Fibroblast of pulmonary artery (primary cell): ENCODE data around the gene NSL1.
"Not testable (repeated sequence)": the region's sequence is repeated elsewhere in the genome, so short reads cannot be mapped to it uniquely, and the experiment has no call there.

Experiments
- DNase-seq: peaks from one replicate; pipeline ENCODE4 v3.0.0-alpha.2; 2010; ENCODE audit warnings: low read depth
- H3K4me3 ChIP-seq: replicated peaks from 2 replicates; pipeline ENCODE4 v1.5.1; 2011; ENCODE audit warnings: low read depth, mild to moderate bottlenecking, control low read depth, low read length, moderate library complexity
- TF ChIP-seq, protein P1 (sequence below): IDR thresholded peaks from 2 replicates; pipeline ENCODE4 v1.5.1; 2011; ENCODE audit warnings: mild to moderate bottlenecking, control low read depth, low read length, inconsistent platforms; ENCODE audit errors: missing control alignments

The NSL1 gene

GRCh38 chr1:212774584-212774983 is 17.0 kb downstream of the NSL1 start:
- no peak overlapping the region for H3K4me3 ChIP-seq
- TF ChIP-seq, protein P1, sequence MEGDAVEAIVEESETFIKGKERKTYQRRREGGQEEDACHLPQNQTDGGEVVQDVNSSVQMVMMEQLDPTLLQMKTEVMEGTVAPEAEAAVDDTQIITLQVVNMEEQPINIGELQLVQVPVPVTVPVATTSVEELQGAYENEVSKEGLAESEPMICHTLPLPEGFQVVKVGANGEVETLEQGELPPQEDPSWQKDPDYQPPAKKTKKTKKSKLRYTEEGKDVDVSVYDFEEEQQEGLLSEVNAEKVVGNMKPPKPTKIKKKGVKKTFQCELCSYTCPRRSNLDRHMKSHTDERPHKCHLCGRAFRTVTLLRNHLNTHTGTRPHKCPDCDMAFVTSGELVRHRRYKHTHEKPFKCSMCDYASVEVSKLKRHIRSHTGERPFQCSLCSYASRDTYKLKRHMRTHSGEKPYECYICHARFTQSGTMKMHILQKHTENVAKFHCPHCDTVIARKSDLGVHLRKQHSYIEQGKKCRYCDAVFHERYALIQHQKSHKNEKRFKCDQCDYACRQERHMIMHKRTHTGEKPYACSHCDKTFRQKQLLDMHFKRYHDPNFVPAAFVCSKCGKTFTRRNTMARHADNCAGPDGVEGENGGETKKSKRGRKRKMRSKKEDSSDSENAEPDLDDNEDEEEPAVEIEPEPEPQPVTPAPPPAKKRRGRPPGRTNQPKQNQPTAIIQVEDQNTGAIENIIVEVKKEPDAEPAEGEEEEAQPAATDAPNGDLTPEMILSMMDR: no peak
- DNase-seq: peak; percentile 53

DNA sequence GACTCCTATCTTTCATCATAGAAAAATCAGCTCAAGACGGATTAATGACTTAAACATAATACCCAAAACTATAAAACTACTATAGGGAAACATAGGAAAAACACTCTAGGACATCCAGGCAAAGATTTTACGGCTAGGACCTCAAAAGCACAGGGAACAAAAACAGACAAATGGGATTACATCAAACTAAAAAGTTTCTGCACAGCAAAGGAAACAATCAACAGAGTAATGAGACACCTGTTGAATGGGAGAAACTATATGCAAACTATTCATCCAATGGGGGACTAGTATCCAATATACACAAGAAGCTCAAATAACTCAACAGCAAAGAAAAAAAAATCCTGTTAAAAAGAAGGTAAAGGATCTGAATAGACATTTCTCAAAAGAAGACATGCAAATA is 18.6 kb downstream of the NSL1 start:
- TF ChIP-seq, protein P1: no peak
- DNase-seq: no peak
- no peak overlapping the region for H3K4me3 ChIP-seq

DNA sequence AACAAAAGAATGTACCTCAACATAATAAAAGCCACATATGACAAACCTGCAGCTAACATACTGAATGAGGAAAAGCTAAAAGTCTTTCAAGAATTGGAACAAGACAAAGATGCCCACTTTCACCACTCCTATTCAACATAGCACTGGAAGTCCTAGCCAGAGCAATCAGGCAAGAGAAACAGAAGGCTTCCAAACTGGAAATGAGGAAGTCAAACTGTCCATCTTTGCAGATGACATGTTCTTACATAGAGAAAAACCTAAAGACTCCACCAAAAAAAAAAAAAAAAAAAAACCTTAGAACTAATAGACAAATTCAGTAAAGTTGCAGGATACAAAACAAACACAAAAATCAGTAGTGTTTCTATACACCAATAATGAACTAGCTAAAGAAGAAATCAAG is 20.2 kb downstream of the NSL1 start:
- TF ChIP-seq, protein P1: no peak
- no peak overlapping the region for H3K4me3 ChIP-seq
- no peak for DNase-seq

DNA sequence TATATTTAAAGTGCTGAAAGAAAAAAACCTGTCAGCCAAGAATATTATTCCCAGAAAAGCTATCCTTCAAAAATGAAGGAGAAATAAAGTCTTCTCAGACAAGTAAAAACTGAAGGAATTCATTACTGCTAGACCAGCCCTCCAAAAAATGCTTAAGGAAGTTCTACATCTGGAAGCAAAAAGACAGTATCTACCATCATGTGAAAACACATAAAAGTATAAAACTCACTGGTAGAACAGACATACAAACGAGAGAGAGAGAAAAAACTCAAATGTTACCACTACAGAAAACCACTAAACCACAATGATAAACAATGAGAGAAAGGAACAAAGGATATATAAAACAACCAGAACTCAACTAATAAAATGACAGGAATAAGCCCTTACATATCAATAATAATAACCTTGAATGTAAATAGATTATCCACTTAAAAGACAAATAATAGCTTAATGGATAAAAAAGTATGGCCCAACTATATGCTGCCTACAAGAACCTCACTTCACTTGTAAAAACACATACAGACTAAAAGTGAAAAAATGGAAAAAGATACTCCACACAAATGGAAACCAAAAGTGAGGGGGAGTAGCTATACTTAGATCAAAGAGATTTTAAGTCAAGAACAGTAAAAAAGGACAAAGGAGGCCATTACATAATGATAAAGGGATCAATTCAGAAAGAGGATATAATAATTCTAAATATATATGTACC is 22.0 kb downstream of the NSL1 start:
- H3K4me3 ChIP-seq: no peak overlapping the region
- no peak for DNase-seq
- TF ChIP-seq, protein P1: no peak

GRCh38 chr1:212766825-212767224 is 24.8 kb downstream of the NSL1 start:
- not testable (repeated sequence) for H3K4me3 ChIP-seq, DNase-seq

DNA sequence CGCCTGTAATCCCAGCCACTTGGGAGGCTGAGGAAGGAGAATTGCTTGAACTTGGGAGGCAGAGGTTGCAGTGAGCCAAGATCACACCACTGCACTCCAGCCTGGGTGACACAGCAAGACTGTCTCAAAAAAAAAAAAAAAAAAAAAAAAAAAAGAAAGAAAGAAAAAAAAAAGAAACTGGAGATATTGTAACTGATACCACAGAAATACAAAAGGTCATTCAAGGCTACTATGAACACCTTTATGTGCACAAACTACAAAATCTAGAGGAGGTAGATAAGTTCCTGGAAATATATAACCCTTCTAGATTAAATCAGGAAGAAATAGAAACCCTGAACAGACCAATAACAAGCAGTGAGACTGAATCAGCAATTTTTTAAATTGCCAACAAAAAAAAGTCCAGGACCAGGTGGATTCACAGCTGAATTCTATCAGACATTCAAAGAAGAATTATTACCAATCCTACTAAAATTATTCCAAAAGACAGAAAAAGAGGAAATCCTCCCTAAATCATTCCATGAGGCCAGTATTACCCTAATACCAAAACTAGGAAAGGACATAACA is 26.8 kb downstream of the NSL1 start:
- H3K4me3 ChIP-seq, DNase-seq: not testable (repeated sequence)

- DNase-seq: no peak
- no peak overlapping the region for H3K4me3 ChIP-seq
- TF ChIP-seq, protein P1: no peak
Measured at GRCh38 chr1:212762839-212763238, 28.7 kb downstream of the NSL1 start.

GRCh38 chr1:212762234-212762633 is 29.3 kb downstream of the NSL1 start:
- TF ChIP-seq, protein P1: no peak
- no peak for DNase-seq
- no peak overlapping the region for H3K4me3 ChIP-seq
